ENCODE measurements around the gene FAM13A.

DNA sequence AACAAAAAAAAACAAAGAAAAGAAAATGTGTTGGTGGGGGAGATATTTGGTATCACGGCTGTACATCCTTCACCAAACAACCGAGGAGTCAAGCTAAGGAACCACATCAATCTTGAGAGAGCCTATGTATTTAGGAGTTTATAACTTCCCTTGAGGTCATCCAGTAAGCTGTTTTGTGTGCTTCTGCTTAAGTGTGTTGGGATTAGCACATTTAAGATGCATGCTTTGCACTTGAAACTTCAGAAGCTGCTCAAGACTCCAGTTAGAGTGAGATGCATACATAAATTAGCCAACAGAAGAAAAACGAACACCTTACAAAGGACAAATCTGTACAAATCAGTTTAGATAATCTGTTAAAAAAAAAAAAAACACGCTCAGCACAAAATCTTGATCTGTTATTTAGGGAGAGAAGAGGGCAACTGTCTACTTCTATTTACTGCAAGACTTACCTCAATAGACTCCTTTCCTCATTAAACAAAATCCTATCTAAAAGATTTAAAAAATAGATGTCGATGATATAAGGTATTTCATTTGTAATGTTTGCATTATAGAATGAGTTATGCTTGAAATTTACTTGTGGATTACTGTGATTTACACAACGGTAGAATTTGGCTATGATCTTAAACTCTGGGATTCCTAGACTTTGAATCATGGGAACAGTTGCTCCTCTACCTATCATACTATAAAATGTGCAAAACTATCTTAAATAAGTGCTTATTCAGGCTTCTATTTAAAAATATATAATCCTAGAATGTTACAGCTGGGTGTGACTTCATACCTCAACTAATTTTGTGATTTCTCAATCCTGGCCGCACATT, 305.5 kb downstream of the FAM13A start:
- no peak for TF ChIP-seq JUND (IDR thresholded peaks at IDR 0.05; ENCODE audit: low read length)
- TF ChIP-seq, protein P1, sequence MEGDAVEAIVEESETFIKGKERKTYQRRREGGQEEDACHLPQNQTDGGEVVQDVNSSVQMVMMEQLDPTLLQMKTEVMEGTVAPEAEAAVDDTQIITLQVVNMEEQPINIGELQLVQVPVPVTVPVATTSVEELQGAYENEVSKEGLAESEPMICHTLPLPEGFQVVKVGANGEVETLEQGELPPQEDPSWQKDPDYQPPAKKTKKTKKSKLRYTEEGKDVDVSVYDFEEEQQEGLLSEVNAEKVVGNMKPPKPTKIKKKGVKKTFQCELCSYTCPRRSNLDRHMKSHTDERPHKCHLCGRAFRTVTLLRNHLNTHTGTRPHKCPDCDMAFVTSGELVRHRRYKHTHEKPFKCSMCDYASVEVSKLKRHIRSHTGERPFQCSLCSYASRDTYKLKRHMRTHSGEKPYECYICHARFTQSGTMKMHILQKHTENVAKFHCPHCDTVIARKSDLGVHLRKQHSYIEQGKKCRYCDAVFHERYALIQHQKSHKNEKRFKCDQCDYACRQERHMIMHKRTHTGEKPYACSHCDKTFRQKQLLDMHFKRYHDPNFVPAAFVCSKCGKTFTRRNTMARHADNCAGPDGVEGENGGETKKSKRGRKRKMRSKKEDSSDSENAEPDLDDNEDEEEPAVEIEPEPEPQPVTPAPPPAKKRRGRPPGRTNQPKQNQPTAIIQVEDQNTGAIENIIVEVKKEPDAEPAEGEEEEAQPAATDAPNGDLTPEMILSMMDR (IDR thresholded peaks at IDR 0.05; ENCODE audit: control extremely low read depth in 1 of 3, insufficient read depth in 1 of 3, low read depth in 1 of 3, low read length in 3 of 3): no peak
- TF ChIP-seq, protein P2, sequence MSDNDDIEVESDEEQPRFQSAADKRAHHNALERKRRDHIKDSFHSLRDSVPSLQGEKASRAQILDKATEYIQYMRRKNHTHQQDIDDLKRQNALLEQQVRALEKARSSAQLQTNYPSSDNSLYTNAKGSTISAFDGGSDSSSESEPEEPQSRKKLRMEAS (IDR thresholded peaks at IDR 0.05): no peak
- no peak for TF ChIP-seq SIN3A (conservative IDR thresholded peaks at IDR 0.05 in 1 of 2, IDR thresholded peaks at IDR 0.05 in 1 of 2; ENCODE audit: low read depth in 1 of 2, low read length in 2 of 2)
- TF ChIP-seq BRCA1 (IDR thresholded peaks at IDR 0.05; ENCODE audit: low read depth, low read length): no peak
- no peak for TF ChIP-seq ZNF274 (IDR thresholded peaks at IDR 0.05; ENCODE audit: borderline replicate concordance, extremely low read depth, low read length)

All from H1 (cell line).